NCI-H748 (cell line): Measurements from ENCODE around the gene QRICH1.

Experiments used
- DNase-seq: peaks from one replicate; lab custom pipeline; 2025; ENCODE audit not compliant: unreplicated experiment; lab: John Stamatoyannopoulos, UW

QRICH1 gene

GRCh38 chr3:48999085-48999858, 94.6 kb downstream of the QRICH1 start:
- no peak for DNase-seq

GRCh38 chr3:48997714-48998637, 95.9 kb downstream of the QRICH1 start:
- peak; percentile 79 for DNase-seq

GRCh38 chr3:48997102-48997635, 96.7 kb downstream of the QRICH1 start:
- no peak for DNase-seq

GRCh38 chr3:48996640-48997039, 97.2 kb downstream of the QRICH1 start:
- no peak for DNase-seq

- no peak for DNase-seq
These were observed 100.0 kb downstream of the QRICH1 start for GRCh38 chr3:48993834-48994233.

- no peak for DNase-seq
These were observed 101.9 kb downstream of the QRICH1 start for GRCh38 chr3:48991851-48992545.

GRCh38 chr3:48990636-48991469, 103.0 kb downstream of the QRICH1 start:
- DNase-seq = peak; percentile 58

GRCh38 chr3:48989796-48990635, 103.9 kb downstream of the QRICH1 start, which contains the start of gene P4HTM:
Gene P4HTM, plus strand, starts transcription at chr3:48990241. Its CDS starts 16 bp downstream, at chr3:48990257.
- peak; percentile 77 for DNase-seq

GRCh38 chr3:48989126-48989795, 104.6 kb downstream of the QRICH1 start:
- DNase-seq = peak; percentile 43

GRCh38 chr3:48985831-48986376, 108.0 kb downstream of the QRICH1 start:
- no peak for DNase-seq

- DNase-seq = no peak
These were observed 109.2 kb downstream of the QRICH1 start for GRCh38 chr3:48984663-48985062.

GRCh38 chr3:48983096-48983495, 110.8 kb downstream of the QRICH1 start:
- no peak for DNase-seq

GRCh38 chr3:48982686-48983085, 111.2 kb downstream of the QRICH1 start:
- DNase-seq = no peak

GRCh38 chr3:48982016-48982415, 111.9 kb downstream of the QRICH1 start:
- DNase-seq = no peak

- no peak for DNase-seq
These were observed 113.6 kb downstream of the QRICH1 start for GRCh38 chr3:48980295-48980694.
